CD14-positive monocyte (primary cell): ENCODE measurements around the gene RIMBP2. TPM values are rescaled to one million over a fixed set of nuclear protein-coding genes. Genes with fewer than 3 reads are reported as not detected.

Experiments used
- DNase-seq, 3 donors: peaks; one replicate each; pipeline ENCODE4 v3.0.0-alpha.2; 2011 to 2022
- H2AFZ ChIP-seq: 2 replicates; pipeline ENCODE4 v1.6.0; 2012; ENCODE audit warnings: mild to moderate bottlenecking, low read depth, low read length, inconsistent platforms; ENCODE audit not compliant: insufficient read depth, poor library complexity, severe bottlenecking
- H3K27ac ChIP-seq, 2 donors: 1 replicate in 1 of 2; 2 replicates in 1 of 2; pipeline ENCODE4 v1.5.1; 2012 to 2013; ENCODE audit warnings: low read length in 2 of 2, control low read depth in 1 of 2, inconsistent platforms in 1 of 2, low read depth in 1 of 2, mild to moderate bottlenecking in 1 of 2
- H3K27me3 ChIP-seq, 2 donors: one replicate each; pipeline versions ENCODE4 v1.6.0 to v1.6.1; 2011 to 2013; ENCODE audit warnings: low read length in 2 of 2; ENCODE audit not compliant: control insufficient read depth in 2 of 2, insufficient read depth in 2 of 2
- H3K36me3 ChIP-seq, 2 donors: replicated peaks in 1 of 2; 1 replicate in 1 of 2; 2 replicates in 1 of 2; pipeline versions ENCODE4 v1.5.1 to v1.6.1; 2012 to 2013; ENCODE audit warnings: low read length in 2 of 2, control low read depth in 1 of 2, inconsistent platforms in 1 of 2, mild to moderate bottlenecking in 1 of 2; ENCODE audit not compliant: insufficient read depth in 2 of 2, control insufficient read depth in 1 of 2
- H3K4me1 ChIP-seq, 2 donors: 1 replicate in 1 of 2; 2 replicates in 1 of 2; pipeline versions ENCODE4 v1.5.1 to v1.6.1; 2012 to 2013; ENCODE audit warnings: low read length in 2 of 2, control low read depth in 1 of 2, inconsistent platforms in 1 of 2, mild to moderate bottlenecking in 1 of 2, moderate library complexity in 1 of 2; ENCODE audit not compliant: insufficient read depth in 2 of 2, control insufficient read depth in 1 of 2
- H3K4me2 ChIP-seq: replicated peaks from 2 replicates; pipeline ENCODE3; 2012; ENCODE audit warnings: low read length, moderate library complexity, mild to moderate bottlenecking; ENCODE audit not compliant: poor library complexity, severe bottlenecking; ENCODE audit errors: extremely low read depth
- H3K4me3 ChIP-seq, 3 experiments: fragments of 200-600 bp in 1 of 3; sonication (generic) in 1 of 3; replicated peaks in 1 of 3; 1 replicate in 2 of 3; 2 replicates in 1 of 3; pipeline ENCODE4 v1.5.1; 2011 to 2013; ENCODE audit warnings: low read length in 3 of 3, mild to moderate bottlenecking in 3 of 3, control low read depth in 2 of 3, low read depth in 2 of 3, inconsistent platforms in 1 of 3, moderate library complexity in 1 of 3
- H3K79me2 ChIP-seq: 2 replicates; pipeline ENCODE4 v1.6.0; 2012; ENCODE audit warnings: mild to moderate bottlenecking, control low read depth, inconsistent platforms, low read length, moderate library complexity; ENCODE audit not compliant: insufficient read depth
- H3K9ac ChIP-seq: 2 replicates; pipeline ENCODE4 v1.6.0; 2017; ENCODE audit warnings: low read length, mild to moderate bottlenecking; ENCODE audit not compliant: insufficient read depth, poor library complexity, severe bottlenecking
- H3K9me3 ChIP-seq, 2 donors: replicated peaks in 1 of 2; 1 replicate in 1 of 2; 2 replicates in 1 of 2; pipeline versions ENCODE4 v1.5.1 to v1.6.1; 2012 to 2013; ENCODE audit warnings: low read length in 2 of 2, control low read depth in 1 of 2; ENCODE audit not compliant: control insufficient read depth in 1 of 2, insufficient read depth in 1 of 2
- H4K20me1 ChIP-seq: 2 replicates; pipeline ENCODE4 v1.6.0; 2012; ENCODE audit warnings: mild to moderate bottlenecking, low read length, control low read depth, moderate library complexity; ENCODE audit not compliant: insufficient read depth
- H3K27ac Mint-ChIP-seq, 7 donors: one replicate each; pipeline ENCODE4 v1.8.0; 2020; ENCODE audit warnings: mild to moderate bottlenecking in 7 of 7, mixed read lengths in 7 of 7, moderate library complexity in 6 of 7, inconsistent platforms in 2 of 7
- H3K27me3 Mint-ChIP-seq, 3 donors: one replicate each; pipeline ENCODE4 v1.8.0; 2021 to 2022; ENCODE audit warnings: low read depth in 3 of 3, mild to moderate bottlenecking in 3 of 3, mixed read lengths in 3 of 3, moderate library complexity in 3 of 3, inconsistent platforms in 1 of 3
- H3K36me3 Mint-ChIP-seq, 2 donors: one replicate each; pipeline ENCODE4 v1.8.0; 2020; ENCODE audit warnings: mixed read lengths in 2 of 2, inconsistent platforms in 1 of 2, mild to moderate bottlenecking in 1 of 2
- H3K4me1 Mint-ChIP-seq: one replicate; pipeline ENCODE4 v1.8.0; 2020; ENCODE audit warnings: mild to moderate bottlenecking, mixed read lengths
- H3K4me3 Mint-ChIP-seq, 2 donors: one replicate each; pipeline ENCODE4 v1.8.0; 2020; ENCODE audit warnings: mild to moderate bottlenecking in 2 of 2, mixed read lengths in 2 of 2, moderate library complexity in 1 of 2
- H3K9me3 Mint-ChIP-seq, 7 donors: one replicate each; pipeline ENCODE4 v1.8.0; 2020 to 2022; ENCODE audit warnings: mixed read lengths in 7 of 7, mild to moderate bottlenecking in 6 of 7, moderate library complexity in 6 of 7, inconsistent platforms in 2 of 7
- WGBS: methylation state at CpG from one replicate; pipeline ENCODE4 v1.1.5; 2013; ENCODE audit warnings: missing lambda C conversion rate; ENCODE audit not compliant: insufficient coverage; 5-methylcytosine and 5-hydroxymethylcytosine counted together
- intact Hi-C, 2 donors: fragments of 100-400 bp; cut with micrococcal nuclease; formaldehyde crosslinking; loops; one replicate each; pipeline versions ENCODE4 v1.15.0 to v1.15.1; 2023
- polyA plus RNA-seq, 3 donors: library from polyadenylated mRNA; depleted of rRNA in 1 of 3; unstranded in 2 of 3; stranded (reverse) in 1 of 3; fragments of 300-500 nt in 2 of 3; fragments of >200 nt in 1 of 3; fragmentation: Illumina TruSeq in 2 of 3; gene quantifications; 1 replicate in 2 of 3; 2 replicates in 1 of 3; pipeline ENCODE4 v1.2.3, GENCODE V29; 2012 to 2021
- TF ChIP-seq, protein P1 (sequence below): fragments of 200-600 bp; IDR thresholded peaks from one replicate; pipeline ENCODE4 v1.8.0; 2022; ENCODE audit warnings: antibody characterized with exemption, mild to moderate bottlenecking

The RIMBP2 gene
- polyA plus RNA-seq, 3 donors, result not detected

DNA sequence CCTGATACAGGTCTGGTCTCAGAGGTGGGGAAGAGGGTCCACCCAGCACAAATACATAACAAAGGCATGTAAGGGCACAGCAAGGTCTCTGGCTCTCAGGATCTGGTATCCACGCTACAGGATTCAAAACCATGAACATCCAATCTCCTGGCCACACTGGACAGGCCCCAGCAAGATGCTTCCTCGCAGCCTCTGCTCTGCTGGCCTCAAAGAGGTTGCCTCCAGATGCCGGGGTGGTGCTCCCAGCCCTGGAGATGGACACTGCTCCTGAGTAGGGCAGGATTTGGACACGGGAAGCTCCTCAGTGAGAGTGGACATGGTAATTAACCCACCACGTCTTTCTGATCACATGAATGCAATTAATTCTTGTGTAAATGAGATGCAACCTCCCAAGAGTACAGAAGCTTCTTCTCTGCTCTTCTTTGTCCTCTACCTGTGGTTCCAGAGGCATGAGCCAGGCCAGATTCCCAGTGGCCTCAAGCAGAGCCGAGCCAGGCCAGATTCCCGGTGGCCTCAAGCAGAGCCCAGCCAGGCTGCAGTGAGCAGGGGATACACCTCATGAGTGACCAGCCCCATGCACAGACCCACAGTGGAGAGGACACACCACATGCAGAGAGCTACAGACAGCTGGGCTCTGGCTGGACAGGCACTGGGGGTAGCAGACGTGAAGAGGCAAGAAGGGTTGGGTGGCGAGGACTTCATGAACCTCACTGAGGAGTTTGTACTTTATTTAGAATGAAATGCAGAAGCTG is 192.1 kb downstream of the RIMBP2 start:
- Histone ChIP-seq H3K4me2 (no peak overlapping the region), H3K79me2 (no peaks in the 10 kb centered on the region), H3K36me3 (no peaks in the 10 kb centered on the region), H3K4me1 (no peaks in the 10 kb centered on the region), H3K4me3 (no peak overlapping the region), H3K9me3 (no peaks in the 10 kb centered on the region), H3K27me3 (no peaks in the 10 kb centered on the region), H3K27ac (no peak overlapping the region), H2AFZ (no peak overlapping the region), H3K9ac (no peak overlapping the region), H4K20me1 (no peaks in the 10 kb centered on the region)
- Mint-ChIP-seq H3K4me1 (no peaks in the 10 kb centered on the region), H3K4me3 (no peak overlapping the region), H3K27ac (no peak overlapping the region), H3K36me3 (no peaks in the 10 kb centered on the region), H3K9me3 (no peaks in the 10 kb centered on the region), H3K27me3 (peaks cover 0 to 2% (median 1%) of the 10 kb centered on the region in 3 donors)
- TF ChIP-seq, protein P1, sequence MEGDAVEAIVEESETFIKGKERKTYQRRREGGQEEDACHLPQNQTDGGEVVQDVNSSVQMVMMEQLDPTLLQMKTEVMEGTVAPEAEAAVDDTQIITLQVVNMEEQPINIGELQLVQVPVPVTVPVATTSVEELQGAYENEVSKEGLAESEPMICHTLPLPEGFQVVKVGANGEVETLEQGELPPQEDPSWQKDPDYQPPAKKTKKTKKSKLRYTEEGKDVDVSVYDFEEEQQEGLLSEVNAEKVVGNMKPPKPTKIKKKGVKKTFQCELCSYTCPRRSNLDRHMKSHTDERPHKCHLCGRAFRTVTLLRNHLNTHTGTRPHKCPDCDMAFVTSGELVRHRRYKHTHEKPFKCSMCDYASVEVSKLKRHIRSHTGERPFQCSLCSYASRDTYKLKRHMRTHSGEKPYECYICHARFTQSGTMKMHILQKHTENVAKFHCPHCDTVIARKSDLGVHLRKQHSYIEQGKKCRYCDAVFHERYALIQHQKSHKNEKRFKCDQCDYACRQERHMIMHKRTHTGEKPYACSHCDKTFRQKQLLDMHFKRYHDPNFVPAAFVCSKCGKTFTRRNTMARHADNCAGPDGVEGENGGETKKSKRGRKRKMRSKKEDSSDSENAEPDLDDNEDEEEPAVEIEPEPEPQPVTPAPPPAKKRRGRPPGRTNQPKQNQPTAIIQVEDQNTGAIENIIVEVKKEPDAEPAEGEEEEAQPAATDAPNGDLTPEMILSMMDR, result no peak
- intact Hi-C loops, result no loop called here
- WGBS, result 71% methylated on average over 6 of the region's 9 CpGs
- DNase-seq, result no peak

DNA sequence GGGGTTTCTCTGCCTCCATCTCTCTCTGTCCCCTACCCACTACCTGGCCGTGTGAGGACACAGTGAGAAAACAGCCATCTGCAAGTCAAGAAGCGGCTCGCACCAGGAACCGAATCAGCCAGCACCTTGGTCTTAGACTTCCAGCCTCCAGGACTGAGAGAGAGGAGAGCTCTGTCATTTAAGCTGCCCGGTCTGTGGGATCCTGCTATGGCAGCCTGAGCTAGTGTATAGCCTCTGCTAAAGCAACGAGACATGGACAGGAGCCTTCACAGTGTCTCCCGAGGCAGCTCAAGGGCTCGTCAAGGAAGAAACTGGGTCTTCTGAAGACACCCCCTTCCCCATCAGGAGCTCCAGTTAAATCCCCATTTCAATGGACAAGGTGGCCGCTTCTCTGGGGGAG is 192.9 kb downstream of the RIMBP2 start:
- Histone ChIP-seq H3K4me1 (no peaks in the 10 kb centered on the region), H3K27me3 (no peaks in the 10 kb centered on the region), H2AFZ (no peak overlapping the region), H3K36me3 (no peaks in the 10 kb centered on the region), H3K4me2 (no peak overlapping the region), H3K27ac (no peak overlapping the region), H3K79me2 (no peaks in the 10 kb centered on the region), H4K20me1 (no peaks in the 10 kb centered on the region), H3K9ac (no peak overlapping the region), H3K9me3 (no peaks in the 10 kb centered on the region), H3K4me3 (no peak overlapping the region)
- H3K27ac Mint-ChIP-seq, result peak overlapping the region in 1 of 7 donors; percentile 11
- H3K4me1 Mint-ChIP-seq, result no peaks in the 10 kb centered on the region
- TF ChIP-seq, protein P1, result no peak
- WGBS, result 88% methylated on average over 7 of the region's 9 CpGs
- peaks cover 0 to under 1% (median 0%) of the 10 kb centered on the region in 7 donors for H3K9me3 Mint-ChIP-seq
- peaks cover 0 to 2% (median 1%) of the 10 kb centered on the region in 3 donors for H3K27me3 Mint-ChIP-seq
- H3K36me3 Mint-ChIP-seq, result no peaks in the 10 kb centered on the region
- no peak for DNase-seq
- intact Hi-C loops, result no loop called here
- H3K4me3 Mint-ChIP-seq, result no peak overlapping the region
